NB4 (cell line): Measurements from ENCODE around the gene SHKBP1.

Experiments used
- DNase-seq: peaks from one replicate; pipeline ENCODE4 v3.0.0; 2010; ENCODE audit warnings: low read depth
- H3K4me3 ChIP-seq: one replicate; pipeline ENCODE4 v1.5.1; 2011; ENCODE audit warnings: mild to moderate bottlenecking, low read depth, low read length, moderate library complexity
- MYC ChIP-seq: IDR thresholded peaks from 2 replicates; pipeline ENCODE4 v1.6.1; 2011; ENCODE audit warnings: low read depth, low read length
- POLR2A ChIP-seq: IDR thresholded peaks from 2 replicates; pipeline ENCODE4 v1.6.1; 2011; ENCODE audit warnings: mild to moderate bottlenecking; ENCODE audit not compliant: insufficient read length; ENCODE audit errors: extremely low read depth
- TF ChIP-seq, protein P1 (sequence below): IDR thresholded peaks from one replicate; pipeline ENCODE4 v1.5.1; 2012; ENCODE audit warnings: low read depth, low read length
- TF ChIP-seq, protein P2 (sequence below): IDR thresholded peaks from 2 replicates; pipeline ENCODE4 v1.6.1; 2011; ENCODE audit warnings: low read depth, low read length

Gene SHKBP1

DNA sequence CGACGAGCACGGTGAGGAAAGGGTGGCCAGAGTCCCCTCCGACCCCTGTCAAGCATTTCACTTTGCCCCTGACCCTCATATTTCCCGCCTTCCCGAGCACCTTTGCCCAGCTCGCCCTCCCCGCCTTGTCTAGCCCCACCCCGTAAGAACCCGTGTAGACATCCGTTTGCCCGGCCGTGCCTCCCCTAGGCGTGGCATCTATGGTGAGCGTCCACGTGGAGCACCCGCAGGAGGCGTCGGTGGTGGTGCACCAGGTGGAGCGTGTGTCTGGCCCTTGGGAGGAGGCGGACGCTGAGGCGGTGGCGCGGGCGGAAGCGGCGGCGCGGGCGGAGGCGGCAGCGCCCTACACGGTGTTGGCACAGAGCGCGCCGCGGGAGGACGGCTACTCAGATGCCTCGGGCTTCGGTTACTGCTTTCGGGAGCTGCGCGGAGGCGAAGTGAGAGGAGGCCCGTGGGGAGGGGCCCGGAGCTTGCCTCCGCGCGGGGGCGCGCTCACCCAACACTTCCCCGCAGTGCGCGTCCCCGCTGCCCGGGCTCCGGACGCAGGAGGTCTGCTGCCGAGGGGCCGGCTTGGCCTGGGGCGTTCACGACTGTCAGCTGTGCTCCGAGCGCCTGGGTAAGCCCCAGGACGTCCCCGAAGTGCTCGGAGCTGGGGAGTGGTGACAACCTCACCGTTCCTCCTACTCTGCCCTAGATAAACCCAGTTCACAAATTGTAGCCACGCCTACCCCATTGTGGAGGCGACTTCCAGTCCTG lies 28.7 kb downstream of the SHKBP1 start:
- peak; percentile 71 for DNase-seq
- no peak overlapping the region for H3K4me3 ChIP-seq
- TF ChIP-seq, protein P1, sequence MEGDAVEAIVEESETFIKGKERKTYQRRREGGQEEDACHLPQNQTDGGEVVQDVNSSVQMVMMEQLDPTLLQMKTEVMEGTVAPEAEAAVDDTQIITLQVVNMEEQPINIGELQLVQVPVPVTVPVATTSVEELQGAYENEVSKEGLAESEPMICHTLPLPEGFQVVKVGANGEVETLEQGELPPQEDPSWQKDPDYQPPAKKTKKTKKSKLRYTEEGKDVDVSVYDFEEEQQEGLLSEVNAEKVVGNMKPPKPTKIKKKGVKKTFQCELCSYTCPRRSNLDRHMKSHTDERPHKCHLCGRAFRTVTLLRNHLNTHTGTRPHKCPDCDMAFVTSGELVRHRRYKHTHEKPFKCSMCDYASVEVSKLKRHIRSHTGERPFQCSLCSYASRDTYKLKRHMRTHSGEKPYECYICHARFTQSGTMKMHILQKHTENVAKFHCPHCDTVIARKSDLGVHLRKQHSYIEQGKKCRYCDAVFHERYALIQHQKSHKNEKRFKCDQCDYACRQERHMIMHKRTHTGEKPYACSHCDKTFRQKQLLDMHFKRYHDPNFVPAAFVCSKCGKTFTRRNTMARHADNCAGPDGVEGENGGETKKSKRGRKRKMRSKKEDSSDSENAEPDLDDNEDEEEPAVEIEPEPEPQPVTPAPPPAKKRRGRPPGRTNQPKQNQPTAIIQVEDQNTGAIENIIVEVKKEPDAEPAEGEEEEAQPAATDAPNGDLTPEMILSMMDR: no peak
- TF ChIP-seq MYC (peak; percentile 46; the same call in 1 of the 2 replicates), POLR2A (no peak)
- TF ChIP-seq, protein P2, sequence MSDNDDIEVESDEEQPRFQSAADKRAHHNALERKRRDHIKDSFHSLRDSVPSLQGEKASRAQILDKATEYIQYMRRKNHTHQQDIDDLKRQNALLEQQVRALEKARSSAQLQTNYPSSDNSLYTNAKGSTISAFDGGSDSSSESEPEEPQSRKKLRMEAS: peak; percentile 75

DNA sequence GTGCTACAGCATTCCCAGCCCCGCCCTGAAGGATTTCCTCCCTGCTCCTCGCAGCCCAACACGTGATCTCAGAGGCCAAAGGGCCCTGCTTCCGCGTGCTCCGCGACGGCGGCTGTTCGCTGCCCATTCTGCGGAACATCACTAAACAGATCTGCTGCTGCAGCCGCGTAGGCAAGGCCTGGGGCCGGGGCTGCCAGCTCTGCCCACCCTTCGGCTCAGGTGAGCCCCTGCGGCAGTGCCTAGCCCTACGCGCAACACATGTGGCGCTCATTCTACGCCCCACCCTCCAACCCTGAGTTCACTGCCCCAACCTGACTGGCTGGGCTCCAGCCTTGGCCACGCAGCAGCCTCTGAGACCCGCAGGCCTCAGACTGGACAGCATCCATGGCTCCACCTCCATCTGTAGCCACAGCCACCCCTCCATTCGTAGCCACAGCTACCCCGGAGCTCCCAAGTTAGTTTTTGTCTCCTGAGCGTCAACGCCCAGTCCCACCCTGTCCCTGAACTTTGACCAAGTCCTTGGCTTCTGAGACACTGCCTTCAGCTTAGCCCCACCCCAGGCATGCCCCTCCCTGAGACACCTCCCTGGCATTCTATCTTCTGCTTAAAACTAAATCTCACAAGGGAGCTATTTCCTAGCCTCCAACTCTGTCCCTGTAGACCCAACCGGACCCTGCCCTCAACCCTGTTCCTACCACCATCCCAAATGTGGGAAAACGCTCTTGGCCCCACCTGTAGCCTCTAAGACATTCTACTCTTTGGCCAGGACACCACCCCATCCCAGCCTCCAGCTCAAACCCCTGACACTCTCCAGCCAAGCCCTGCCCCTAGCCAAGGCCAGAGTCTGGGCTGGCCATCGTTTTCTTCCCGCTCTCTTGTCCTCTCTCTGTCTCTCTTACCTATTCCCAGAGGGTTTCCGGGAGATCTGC lies 30.9 kb downstream of the SHKBP1 start:
- no peak for DNase-seq
- H3K4me3 ChIP-seq: no peak overlapping the region
- TF ChIP-seq MYC (no peak), POLR2A (no peak)
- TF ChIP-seq, protein P1: no peak
- TF ChIP-seq, protein P2: no peak

DNA sequence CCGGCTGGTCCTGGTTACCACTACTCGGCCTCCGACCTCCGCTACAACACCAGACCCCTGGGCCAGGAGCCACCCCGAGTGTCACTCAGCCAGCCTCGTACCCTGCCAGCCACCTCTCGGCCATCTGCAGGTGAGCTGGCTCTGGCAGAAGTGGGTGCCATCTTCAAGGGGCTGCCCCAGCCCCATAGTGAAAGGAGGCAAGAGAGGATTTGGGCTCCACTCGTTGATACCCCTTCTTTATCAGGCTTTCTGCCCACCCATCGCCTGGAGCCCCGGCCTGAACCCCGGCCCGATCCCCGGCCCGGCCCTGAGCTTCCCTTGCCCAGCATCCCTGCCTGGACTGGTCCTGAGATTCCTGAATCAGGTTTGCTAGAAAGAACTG lies 31.6 kb downstream of the SHKBP1 start:
- TF ChIP-seq POLR2A (no peak), MYC (no peak)
- TF ChIP-seq, protein P1: no peak
- TF ChIP-seq, protein P2: no peak
- no peak overlapping the region for H3K4me3 ChIP-seq
- no peak for DNase-seq

DNA sequence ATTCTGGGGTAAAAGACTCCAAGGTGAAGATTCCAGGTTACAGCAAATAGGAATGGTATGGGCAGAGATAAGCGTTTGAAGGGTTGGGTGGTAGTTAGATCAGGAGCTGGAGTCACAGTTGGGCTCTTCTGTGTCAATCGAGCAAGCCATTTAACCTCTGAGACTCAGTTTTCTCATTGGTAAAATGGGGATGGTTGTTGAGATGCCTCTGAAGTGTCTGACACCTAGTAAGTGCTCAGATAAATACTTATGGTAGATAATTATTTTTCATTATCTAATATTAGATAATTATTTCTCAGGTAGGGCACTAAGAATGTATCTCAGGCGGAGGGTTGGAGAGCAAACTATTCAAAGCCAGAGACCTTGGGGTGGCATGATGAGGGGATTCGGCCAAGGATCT lies 32.3 kb downstream of the SHKBP1 start:
- TF ChIP-seq, protein P2: no peak
- TF ChIP-seq MYC (no peak), POLR2A (no peak)
- TF ChIP-seq, protein P1: no peak
- H3K4me3 ChIP-seq: no peak overlapping the region
- DNase-seq: no peak

DNA sequence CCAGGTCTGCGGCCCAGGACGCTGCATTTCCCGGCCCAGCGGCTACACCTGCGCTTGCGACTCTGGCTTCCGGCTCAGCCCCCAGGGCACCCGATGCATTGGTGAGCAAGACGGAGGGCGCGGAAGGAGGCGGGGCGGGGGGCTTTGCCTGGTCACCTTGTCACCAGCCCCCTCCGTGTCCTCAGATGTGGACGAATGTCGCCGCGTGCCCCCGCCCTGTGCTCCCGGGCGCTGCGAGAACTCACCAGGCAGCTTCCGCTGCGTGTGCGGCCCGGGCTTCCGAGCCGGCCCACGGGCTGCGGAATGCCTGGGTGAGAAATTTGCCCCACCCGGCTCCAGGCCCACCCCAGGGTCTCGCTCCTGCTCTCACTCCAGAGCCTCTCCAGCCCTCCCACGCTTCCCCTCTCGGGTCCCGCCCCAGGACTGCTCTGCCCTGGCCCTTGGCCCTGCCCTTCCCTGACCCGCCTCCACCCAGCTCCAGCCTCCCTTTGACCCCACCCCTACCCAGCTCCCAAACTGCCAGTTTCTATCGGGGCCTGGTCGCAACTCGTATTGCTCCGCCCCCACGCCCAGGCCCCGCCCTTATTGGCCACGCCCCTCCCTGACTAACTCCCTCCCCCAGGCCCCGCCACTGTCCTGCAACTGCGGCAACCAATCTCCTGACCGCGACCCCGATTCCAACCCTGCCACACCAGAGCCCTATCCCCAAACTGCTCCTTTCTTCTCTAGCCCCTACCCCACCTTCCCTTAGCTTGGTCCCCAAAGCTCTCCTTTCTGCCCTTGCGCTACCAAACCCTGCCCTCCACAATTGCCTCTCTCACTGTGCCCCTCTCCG lies 33.1 kb downstream of the SHKBP1 start:
- H3K4me3 ChIP-seq: no peak overlapping the region
- peak; percentile 77 for DNase-seq
- TF ChIP-seq, protein P2: no peak
- TF ChIP-seq POLR2A: no peak
- TF ChIP-seq, protein P1: no peak
- TF ChIP-seq MYC: no peak
